T-helper 1 cell treated with Interleukin-12 subunit alpha and Interleukin-12 subunit beta and Interleukin-4 antibody, amounts not matched to agents 30 ng/mL and 1 ng/mL, for 36 hours (primary cell): ENCODE data around the gene SLC18A3. TPM values are rescaled to one million over a fixed set of nuclear protein-coding genes. Genes with fewer than 3 reads are reported as not detected.

Experiments used
- intact Hi-C: fragments of 100-400 bp; cut with micrococcal nuclease; formaldehyde crosslinking; loops from one replicate; pipeline ENCODE4 v1.15.1; 2024
- total RNA-seq: library from RNA; stranded (reverse); gene quantifications from 2 replicates; pipeline ENCODE4 v1.2.3, GENCODE V29; 2022

The SLC18A3 gene
- total RNA-seq, 1 donor from 2014 or later = not detected

GRCh38 chr10:49622426-49623425 is 12.6 kb downstream of the SLC18A3 start:
- intact Hi-C loops = no loop called here

GRCh38 chr10:49624629-49625028 is 14.5 kb downstream of the SLC18A3 start:
- intact Hi-C loops = no loop called here

- intact Hi-C loops = no loop called here
Observed at GRCh38 chr10:49625411-49625810, 15.3 kb downstream of the SLC18A3 start.

GRCh38 chr10:49627038-49627437 is 16.9 kb downstream of the SLC18A3 start:
- intact Hi-C loops = no loop called here

DNA sequence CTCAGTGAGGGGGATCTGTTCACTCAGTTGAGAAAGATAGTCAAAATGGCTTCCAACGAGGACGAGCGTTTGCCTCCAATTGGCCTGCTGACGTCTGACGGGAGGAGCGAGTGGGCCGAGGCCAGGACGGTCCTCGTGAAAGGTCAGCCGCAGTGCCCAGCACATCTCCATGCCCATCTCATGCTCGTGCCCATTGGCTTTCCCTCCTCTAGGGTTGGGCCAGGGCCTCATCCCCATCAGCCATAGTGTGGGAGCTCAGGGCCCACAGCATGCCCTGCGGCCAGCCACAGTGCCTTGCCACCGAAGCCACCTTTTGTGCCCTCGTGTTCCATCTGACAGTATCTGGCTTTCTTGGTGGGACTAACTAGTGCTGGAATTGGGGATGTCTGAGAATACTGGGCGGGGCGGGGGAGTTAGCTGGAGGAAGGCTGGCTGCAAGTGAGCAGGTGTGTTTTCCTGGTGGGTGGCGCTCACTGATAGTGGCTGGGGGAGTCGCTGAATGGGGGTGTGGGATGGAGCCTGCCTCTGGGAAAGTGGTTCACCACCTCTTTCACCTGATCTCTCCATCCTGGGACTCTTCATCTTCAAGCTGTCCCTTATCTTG is 17.6 kb downstream of the SLC18A3 start:
- intact Hi-C loops = no loop called here

GRCh38 chr10:49628599-49628998 is 18.5 kb downstream of the SLC18A3 start:
- intact Hi-C loops = no loop called here

DNA sequence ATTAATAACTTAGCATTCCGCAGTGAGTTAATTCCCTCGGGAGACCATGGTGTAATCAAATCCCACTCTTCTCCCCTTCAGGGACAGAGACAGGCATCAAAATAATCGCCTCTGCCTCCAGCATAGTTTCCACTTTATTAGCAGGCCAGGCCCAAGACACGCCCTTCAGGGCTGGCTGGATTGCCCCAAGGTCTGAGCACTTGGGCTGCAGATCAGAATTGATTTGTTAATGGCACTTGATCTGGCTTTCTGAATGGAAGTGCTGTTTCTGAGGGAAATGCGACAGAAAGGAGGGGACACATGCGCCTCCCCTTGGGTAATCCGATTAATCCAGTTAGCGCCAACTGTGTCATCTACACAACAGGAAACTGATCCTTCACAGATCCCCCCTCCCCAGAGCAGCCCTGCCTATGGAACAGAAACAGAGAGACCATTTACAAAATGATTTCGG is 19.3 kb downstream of the SLC18A3 start:
- intact Hi-C loops = no loop called here

- intact Hi-C loops = no loop called here
Observed at GRCh38 chr10:49631975-49632374, 21.9 kb downstream of the SLC18A3 start.

DNA sequence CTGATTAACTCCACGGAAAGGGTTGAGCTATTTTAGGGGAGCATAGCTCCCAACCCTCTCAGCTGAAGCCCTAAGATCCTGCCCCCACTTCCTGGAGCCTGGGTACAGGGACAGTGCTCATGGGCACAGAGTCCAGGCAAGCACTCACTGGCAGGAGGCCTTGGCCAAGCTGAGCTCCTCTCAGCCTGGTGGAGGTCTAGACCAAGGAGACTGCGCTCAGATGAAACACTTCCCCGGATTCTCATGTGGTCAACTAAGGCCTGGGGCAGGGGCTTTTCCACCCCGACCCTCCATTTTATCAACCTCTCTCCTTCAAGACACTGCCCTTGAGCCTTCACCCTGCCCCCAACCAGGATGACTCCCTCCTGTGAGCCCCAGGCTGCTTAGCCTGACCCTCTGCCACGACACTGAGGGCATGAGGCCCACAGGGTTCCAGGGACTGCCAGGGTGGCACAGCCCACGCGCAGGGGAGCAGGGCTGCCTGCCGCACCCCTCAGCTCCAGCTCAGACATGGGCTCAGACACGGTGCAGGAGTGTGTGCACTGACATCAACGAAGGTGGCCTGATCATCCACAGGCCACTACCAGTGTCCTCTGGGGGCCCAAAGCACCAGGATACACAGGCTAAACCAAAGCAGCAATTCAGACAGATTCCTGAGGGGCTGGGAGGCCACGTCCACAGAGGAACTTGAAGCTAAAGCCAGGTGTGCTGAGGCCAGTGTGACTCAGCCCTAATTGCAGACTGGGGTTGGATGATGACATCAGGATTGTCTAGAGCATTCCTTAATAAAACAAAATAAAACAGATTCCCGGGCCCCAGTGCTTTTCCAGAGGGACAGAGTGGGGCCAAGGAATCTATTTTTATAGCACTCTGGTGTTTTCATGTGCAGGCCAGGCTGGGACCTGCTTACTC is 22.6 kb downstream of the SLC18A3 start:
- intact Hi-C loops = no loop called here

DNA sequence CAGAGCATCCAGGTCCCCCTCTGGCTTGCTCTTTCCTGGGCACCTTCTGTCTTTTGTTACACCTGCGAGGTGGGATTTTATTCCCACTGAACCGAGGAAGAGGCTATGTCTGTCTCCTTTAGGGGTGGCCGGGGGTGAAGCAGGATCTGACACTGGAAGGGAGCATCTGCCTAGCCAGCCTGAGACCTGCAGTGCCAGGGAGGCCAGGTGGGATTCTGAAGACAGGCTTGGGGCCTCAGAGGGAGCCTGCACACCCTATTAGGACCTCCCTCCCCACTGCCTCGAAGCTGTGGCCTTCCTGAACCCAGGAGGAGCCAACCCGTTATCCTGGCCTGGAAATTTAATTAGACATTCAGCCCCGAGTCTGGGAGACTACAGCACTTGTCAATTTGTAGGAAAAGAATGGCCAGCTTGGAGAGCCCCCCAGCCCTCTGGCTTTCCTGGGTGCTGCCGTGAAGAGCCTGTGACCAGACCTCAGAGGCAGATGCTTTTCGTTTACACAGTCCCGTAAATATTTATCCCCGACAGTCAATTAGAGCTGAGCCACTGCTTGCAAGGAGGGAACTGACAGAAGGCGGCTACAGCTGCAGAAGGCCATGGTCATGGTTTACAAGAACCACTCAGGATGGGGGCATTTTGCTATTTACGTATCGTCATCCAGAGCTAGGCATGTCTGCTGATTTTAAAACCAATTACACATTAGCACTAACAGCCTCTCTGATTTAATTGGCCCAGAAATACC is 23.4 kb downstream of the SLC18A3 start:
- intact Hi-C loops = no loop called here

- intact Hi-C loops = no loop called here
Observed at GRCh38 chr10:49634069-49634660, 24.1 kb downstream of the SLC18A3 start.

DNA sequence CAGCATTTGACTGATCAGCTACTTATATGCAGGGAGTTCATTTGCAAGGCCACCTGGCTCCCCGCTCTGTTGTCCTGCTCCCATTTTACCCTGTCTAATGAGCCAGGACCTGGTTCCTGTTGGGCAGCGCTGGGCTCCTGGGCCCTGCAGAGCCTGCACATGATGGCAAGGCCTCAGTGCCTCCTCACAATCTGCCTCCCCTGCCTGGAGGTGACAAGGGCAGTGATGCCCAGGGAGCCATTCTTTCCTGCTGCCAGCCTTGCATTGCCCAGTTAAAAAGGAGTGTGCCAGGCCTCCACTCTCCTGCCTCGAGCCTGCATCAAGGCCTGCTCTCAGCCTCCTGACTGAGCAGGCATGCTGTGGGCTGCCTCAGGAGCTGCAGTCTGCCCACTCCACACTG is 32.2 kb downstream of the SLC18A3 start:
- intact Hi-C loops = no loop called here

- intact Hi-C loops = no loop called here
Observed at GRCh38 chr10:49643241-49644034, 33.3 kb downstream of the SLC18A3 start.

DNA sequence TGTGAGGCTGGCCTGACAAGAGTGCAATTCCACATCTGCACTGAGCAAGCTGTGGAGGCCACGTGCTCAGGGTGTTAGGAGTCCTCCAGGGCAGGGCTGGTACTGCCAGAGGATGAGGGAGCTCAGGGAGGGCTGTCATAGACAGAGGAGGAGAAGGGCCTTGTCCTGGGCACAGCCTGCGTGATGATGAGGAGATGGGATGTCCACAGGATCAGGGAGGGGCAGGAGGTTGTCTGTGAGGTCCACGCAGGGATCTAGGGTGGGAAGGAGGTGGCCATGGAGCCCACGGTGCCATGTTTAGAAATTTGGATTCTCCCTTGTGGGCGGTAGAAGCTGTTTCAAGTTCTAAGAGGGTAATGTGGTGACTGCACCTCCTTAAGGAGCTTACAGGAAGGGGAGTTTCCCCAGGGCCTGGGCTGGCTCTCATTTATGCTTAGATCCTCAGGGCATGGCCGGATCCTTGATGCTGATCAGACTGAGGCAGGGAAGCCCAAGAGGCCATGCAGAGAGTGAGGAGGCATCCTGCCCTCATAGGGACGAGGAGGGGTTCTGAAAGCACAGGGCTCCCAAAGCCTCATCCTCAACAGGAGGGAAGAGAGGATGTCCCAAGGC is 34.0 kb downstream of the SLC18A3 start:
- intact Hi-C loops = no loop called here

DNA sequence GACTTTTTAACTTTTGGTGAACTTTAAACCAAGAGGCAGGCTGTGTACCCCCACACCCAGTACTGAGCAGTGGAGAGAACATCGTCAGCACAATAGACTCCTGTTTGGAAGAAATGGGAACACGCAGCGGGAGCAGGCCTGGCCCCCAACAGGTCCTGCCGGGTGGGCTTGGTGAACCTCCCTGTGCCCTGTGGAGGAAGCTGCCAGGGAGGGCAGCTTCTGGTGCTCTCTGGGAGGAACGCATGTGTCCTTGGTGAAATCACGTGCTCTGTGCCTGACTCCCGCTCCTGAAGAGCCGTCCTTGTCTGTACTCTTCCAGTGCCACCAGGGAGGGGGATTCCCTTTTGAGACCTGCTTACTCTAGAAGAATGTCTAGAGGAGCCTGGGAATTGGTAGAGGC is 35.3 kb downstream of the SLC18A3 start:
- intact Hi-C loops = no loop called here

DNA sequence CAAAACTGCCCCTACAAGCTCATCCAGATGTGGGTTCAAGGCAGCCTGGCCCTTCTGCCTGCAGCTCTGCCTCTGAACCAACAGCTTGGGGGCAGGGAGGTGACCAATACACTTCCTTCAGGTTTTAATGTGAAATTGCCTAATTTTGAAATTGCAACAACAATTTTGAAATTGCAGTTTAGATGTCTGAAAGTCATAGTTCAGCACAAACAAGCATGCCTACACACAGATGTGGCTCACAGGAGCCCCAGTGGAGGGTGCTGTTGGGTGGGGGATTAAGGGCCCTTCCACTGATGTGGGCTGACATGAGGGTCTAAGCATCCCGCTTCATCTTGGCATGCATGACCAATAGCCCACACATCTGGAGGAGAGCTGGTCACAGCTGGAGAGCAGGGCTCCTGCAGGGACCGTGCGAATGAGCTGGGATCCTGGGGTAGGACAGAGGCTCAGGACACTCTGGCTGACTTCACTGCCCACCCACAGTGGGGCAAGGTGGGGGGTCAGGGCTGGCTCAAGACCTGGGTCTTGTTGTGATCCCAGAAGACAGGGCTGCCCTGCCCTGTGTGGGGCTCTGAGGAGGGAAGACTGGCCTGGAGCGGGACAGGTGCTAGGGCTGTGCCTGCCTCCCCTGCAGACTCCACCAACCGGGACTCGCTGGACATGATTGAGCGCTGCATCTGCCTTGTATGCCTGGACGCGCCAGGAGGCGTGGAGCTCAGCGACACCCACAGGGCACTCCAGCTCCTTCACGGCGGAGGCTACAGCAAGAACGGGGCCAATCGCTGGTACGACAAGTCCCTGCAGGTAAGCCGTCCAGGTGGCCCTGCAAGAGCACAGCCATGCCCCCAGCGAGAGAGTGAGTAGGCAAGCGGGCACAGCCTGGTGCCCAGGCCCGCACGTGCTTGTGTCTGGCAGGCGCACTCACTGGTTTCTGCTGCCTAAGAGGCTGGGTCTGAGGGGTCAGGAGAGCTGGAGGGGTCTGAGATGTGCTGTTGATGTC is 36.1 kb downstream of the SLC18A3 start:
- intact Hi-C loops = no loop called here

- intact Hi-C loops = no loop called here
Observed at GRCh38 chr10:49647554-49647953, 37.4 kb downstream of the SLC18A3 start.
